Measurements from ENCODE around the gene SNX17.
"Not testable (repeated sequence)": the region's sequence is repeated elsewhere in the genome, so short reads cannot be mapped to it uniquely, and the experiment has no call there.

The SNX17 gene

GRCh38 chr2:27407798-27408491, 37.5 kb downstream of the SNX17 start:
- DNase-seq = peak; percentile 25

DNA sequence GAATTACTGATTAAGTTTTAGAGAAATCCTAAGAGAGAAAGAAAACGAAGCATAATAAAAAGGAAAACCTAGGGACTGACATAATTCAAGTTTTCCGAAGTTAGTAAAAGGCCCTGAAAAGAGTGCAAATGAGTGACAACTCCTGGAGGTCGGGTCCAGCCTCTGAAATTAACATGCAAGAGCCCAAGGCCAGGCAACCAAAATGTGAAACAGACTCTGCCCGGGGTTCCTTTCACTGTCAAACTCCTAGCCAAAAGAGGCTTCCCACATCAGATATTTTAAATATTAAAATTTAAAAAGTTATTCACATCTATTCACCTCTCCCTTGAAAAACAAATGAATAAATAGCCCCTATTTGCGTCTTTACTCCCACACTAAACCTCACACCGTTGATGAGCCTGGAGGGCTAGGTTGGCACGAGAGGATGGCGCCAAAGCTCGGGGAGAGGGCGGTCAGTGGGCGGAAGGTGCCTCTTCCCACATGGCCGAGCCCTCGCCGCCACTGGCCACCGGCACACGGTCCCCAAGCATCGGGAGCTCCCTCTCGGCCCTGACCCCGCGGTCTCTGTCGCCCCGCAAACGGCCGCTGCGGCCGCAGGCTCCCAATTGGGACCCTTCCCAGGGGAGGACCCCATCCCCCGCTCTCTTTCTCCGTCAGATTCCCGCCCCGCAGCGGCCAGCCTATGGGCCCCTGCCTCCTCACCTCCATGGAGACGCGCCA, 38.3 kb downstream of the SNX17 start:
- no peak for DNase-seq

DNA sequence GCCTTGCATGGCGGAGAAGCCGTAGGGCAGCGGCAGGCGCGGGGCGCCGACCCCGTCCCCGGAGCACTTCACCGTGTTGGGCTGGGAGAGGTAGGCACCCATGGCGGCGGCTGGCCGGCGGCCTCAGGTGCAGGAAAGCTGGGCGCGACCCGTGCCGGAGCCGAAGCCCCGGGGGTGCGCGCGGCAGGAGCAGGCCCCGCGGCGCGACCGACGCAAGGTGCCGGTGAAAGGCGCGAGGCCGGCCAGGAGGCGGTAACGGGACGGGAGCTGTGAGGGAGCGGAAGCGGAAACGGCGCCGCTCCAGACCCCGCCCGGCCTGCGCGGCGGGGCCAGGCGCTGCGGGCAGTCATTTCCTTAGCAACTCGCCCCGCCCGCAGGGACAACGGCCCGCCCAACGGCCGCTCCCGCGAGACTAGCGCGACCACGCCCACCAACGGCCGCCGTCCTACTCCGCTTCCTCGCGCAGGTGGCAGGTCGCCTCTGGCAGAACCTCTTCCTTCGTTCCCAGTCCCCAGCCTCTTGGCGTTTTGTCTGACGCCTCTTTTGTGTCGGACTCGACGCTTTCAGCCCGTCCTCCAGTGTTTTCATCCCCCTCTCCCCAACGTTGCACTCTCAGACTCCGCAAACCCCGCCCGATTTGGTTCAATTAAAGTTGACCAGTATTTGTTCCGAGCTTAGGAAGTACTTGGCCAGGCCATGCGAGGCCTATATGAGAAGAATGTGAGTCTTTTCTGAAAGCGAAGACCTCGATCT, 39.1 kb downstream of the SNX17 start, which contains the start of gene PPM1G:
Gene PPM1G, minus strand, starts transcription at position 271 of the 753 bp plus-strand sequence. Its CDS starts 169 bp downstream, at position 102.
- peak; percentile 85 for DNase-seq

- no peak for DNase-seq
These were observed 42.2 kb downstream of the SNX17 start for GRCh38 chr2:27412419-27413152.

- no peak for DNase-seq
These were observed 45.7 kb downstream of the SNX17 start for GRCh38 chr2:27416151-27416550.

DNA sequence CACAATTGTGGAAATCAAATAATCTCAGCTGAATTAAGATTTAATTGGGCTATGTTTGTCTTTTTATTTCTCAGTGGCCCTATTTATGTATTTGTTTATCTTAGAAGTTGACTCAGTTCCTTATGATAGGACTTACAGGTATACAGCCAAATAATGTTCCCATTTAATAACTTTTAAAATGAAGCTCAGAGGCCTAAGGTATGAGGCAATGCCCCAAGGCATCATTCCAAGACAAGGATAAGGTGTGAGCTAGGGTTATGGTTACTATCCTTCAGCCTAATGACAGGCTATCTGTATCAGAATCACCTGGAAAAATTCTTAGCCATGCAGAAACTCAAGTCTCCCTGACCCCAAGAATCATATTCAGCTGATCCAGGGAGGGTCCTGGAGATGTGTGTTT, 50.6 kb downstream of the SNX17 start:
- DNase-seq = no peak

- DNase-seq = no peak
These were observed 51.3 kb downstream of the SNX17 start for GRCh38 chr2:27421660-27422250.

DNA sequence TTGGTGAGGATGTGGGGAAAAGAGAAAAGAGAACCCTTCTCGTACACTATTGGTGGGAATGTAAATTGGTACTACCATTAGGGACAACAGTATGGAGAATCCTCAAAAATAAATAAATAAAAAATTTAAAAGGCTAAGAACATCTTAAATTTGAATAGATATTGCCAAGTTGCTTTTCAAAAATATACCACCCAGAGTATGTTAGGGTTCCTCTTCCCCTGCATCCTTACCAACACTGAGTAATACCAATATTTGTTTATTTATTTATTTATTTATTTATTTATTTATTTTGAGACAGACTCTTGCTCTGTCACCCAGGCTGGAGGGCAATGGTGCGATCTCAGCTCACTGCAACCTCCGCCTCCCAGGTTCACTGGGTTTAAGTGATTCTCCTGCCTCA, 52.5 kb downstream of the SNX17 start:
- no peak for DNase-seq

DNA sequence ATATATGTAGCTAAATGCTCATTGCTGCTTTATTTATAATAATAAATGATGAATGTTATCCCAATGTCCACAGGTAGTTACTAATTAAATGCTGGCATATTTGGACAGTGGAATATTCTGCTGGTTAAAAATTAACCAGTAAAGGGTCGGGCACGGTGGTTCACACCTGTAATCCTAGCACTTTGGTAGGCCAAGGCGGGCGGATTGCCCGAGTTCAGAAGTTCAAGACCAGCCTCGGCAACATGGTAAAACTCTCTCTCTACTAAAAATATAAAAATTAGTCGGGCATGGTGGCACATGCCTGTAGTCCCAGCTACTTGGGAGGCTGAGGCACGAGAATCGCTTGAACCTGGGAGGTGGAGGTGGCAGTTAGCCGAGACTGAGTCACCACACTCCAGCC, 54.6 kb downstream of the SNX17 start:
- DNase-seq = not testable (repeated sequence)
